Measurements from ENCODE around the gene PGS1. TPM values are rescaled to one million over a fixed set of nuclear protein-coding genes. Genes with fewer than 3 reads are reported as not detected.

Gene PGS1
- total RNA-seq, 1 experiment from 2014 or later: 25.7 TPM

DNA sequence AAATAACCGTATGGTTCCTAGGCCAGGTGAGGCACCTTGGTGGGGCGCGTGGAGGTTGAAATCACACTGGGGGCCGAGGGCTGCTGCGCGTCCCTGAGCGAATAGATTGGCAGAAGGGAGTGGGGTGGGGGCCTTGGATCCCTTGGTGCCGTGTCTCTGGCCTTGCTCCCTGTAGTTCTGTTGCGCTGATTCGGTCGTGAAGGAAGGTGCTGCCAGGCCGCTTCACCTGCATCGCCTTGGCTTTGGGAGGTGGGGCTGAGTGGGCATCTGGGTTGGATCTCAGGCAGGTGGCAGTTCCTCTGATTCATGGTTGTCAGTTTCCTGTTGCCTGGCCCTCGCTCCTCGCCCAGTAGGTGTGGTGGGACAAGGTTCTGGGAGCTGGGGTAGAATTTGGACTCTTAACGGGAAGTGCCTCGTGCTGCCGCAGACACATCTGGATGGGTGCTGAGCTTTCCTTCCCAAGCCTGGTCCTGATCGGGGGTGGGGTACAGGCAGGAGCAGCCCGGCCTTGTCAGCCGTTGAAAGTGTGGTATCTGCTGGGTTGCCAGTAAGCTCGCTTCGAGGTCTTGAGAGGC, 30.1 kb downstream of the PGS1 start:
- ChIA-PET CTCF (interaction anchor here (1.6 to 2.8 kb wide), 2 partner anchors 13 to 14 kb away, joined by 7 to 16 read pairs; no protein-coding TSS in a partner anchor), POLR2A (interaction anchor here (0.8 kb wide), 1 partner anchor 95 kb away, joined by 3 read pairs; no protein-coding TSS in a partner anchor)
- Mint-ChIP-seq H3K4me3 (ENCODE audit: unreplicated experiment) (no peak overlapping the region), H3K36me3 (ENCODE audit: insufficient read depth, unreplicated experiment) (peaks cover 24% of the 10 kb centered on the region), H3K27me3 (ENCODE audit: insufficient read depth, unreplicated experiment) (no peaks in the 10 kb centered on the region), H3K27ac (ENCODE audit: low read depth, unreplicated experiment) (peak overlapping the region; percentile 35), H3K4me1 (ENCODE audit: insufficient read depth, unreplicated experiment) (peaks cover 10% of the 10 kb centered on the region), H3K9me3 (ENCODE audit: unreplicated experiment) (no peaks in the 10 kb centered on the region)
- intact Hi-C loops (cut with micrococcal nuclease): no loop called here
- DNase-seq (ENCODE audit: unreplicated experiment): no peak
- BruUV-seq (replicated peaks): no TSS peak
- TF ChIP-seq, protein P1, sequence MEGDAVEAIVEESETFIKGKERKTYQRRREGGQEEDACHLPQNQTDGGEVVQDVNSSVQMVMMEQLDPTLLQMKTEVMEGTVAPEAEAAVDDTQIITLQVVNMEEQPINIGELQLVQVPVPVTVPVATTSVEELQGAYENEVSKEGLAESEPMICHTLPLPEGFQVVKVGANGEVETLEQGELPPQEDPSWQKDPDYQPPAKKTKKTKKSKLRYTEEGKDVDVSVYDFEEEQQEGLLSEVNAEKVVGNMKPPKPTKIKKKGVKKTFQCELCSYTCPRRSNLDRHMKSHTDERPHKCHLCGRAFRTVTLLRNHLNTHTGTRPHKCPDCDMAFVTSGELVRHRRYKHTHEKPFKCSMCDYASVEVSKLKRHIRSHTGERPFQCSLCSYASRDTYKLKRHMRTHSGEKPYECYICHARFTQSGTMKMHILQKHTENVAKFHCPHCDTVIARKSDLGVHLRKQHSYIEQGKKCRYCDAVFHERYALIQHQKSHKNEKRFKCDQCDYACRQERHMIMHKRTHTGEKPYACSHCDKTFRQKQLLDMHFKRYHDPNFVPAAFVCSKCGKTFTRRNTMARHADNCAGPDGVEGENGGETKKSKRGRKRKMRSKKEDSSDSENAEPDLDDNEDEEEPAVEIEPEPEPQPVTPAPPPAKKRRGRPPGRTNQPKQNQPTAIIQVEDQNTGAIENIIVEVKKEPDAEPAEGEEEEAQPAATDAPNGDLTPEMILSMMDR (IDR thresholded peaks at IDR 0.05; ENCODE audit: unreplicated experiment): no peak

DNA sequence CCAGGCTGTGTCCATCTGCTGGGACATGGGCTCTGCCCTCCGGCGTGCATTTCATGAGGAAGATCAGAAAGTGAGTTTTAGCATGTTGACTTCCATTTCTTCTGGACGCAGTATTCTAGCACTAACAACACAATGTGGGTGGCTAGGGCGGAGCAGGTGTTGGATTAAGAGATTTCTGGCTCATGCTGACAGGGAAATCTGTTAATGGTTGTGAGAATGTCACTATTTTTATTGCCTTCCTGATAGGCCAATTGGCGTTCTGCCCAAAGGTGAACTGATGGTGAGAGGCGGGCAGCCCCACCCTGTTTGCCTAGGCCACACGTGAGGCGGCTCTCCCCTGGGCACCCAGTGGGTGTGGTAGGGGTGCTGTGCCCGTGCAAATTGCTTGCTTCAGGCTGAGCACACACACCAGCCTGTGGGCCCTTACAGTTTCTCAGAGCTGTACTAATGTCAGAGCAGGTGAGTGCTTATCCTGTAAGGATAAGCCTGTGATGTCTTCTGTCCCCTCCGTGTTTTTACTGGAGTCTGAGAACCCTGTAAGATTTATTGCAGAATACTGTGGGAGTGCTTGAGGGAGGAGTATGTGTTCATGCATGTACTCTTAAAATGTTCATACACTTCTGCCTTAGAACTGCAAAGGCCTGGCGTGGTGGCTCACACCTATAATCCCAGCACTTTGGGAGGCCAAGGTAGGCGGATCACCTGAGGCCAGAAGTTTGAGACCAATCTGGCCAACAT, 30.9 kb downstream of the PGS1 start:
- CTCF ChIA-PET: interaction anchor here (0.6 to 2.8 kb wide), 2 partner anchors 13 to 172 kb away, joined by 4 to 16 read pairs; no protein-coding TSS in a partner anchor
- Mint-ChIP-seq H3K9me3 (ENCODE audit: unreplicated experiment) (no peaks in the 10 kb centered on the region), H3K36me3 (ENCODE audit: insufficient read depth, unreplicated experiment) (peaks cover 16% of the 10 kb centered on the region), H3K4me3 (ENCODE audit: unreplicated experiment) (no peak overlapping the region), H3K27ac (ENCODE audit: low read depth, unreplicated experiment) (no peak overlapping the region), H3K4me1 (ENCODE audit: insufficient read depth, unreplicated experiment) (peaks cover 10% of the 10 kb centered on the region), H3K27me3 (ENCODE audit: insufficient read depth, unreplicated experiment) (no peaks in the 10 kb centered on the region)
- TF ChIP-seq, protein P1 (IDR thresholded peaks at IDR 0.05; ENCODE audit: unreplicated experiment): no peak
- POLR2A ChIA-PET: no interaction called here
- peak; percentile 54 for DNase-seq (ENCODE audit: unreplicated experiment)
- no TSS peak for BruUV-seq (replicated peaks)
- intact Hi-C loops (cut with micrococcal nuclease): no loop called here

GRCh38 chr17:78411241-78411857, 32.9 kb downstream of the PGS1 start:
- DNase-seq (ENCODE audit: unreplicated experiment): no peak
- ChIA-PET POLR2A (no interaction called here), CTCF (interaction anchor here (0.7 to 2.8 kb wide), 4 partner anchors 11 to 160 kb away, joined by 3 to 16 read pairs (median 8); no protein-coding TSS in a partner anchor)
- TF ChIP-seq, protein P1 (IDR thresholded peaks at IDR 0.05; ENCODE audit: unreplicated experiment): no peak
- Mint-ChIP-seq H3K4me3 (ENCODE audit: unreplicated experiment) (no peak overlapping the region), H3K36me3 (ENCODE audit: insufficient read depth, unreplicated experiment) (no peaks in the 10 kb centered on the region), H3K27ac (ENCODE audit: low read depth, unreplicated experiment) (no peak overlapping the region), H3K27me3 (ENCODE audit: insufficient read depth, unreplicated experiment) (no peaks in the 10 kb centered on the region), H3K4me1 (ENCODE audit: insufficient read depth, unreplicated experiment) (peaks cover 10% of the 10 kb centered on the region), H3K9me3 (ENCODE audit: unreplicated experiment) (no peaks in the 10 kb centered on the region)
- intact Hi-C loops (cut with micrococcal nuclease): no loop called here
- BruUV-seq (replicated peaks): no TSS peak

GRCh38 chr17:78412403-78412802, 34.0 kb downstream of the PGS1 start:
- Mint-ChIP-seq H3K27me3 (ENCODE audit: insufficient read depth, unreplicated experiment) (no peaks in the 10 kb centered on the region), H3K36me3 (ENCODE audit: insufficient read depth, unreplicated experiment) (peaks cover 8% of the 10 kb centered on the region), H3K4me3 (ENCODE audit: unreplicated experiment) (no peak overlapping the region), H3K9me3 (ENCODE audit: unreplicated experiment) (no peaks in the 10 kb centered on the region), H3K27ac (ENCODE audit: low read depth, unreplicated experiment) (no peak overlapping the region), H3K4me1 (ENCODE audit: insufficient read depth, unreplicated experiment) (peaks cover 10% of the 10 kb centered on the region)
- ChIA-PET POLR2A (interaction anchor here (1.0 kb wide), 1 partner anchor 28 kb away, joined by 3 read pairs; no protein-coding TSS in a partner anchor), CTCF (interaction anchor here (0.5 to 2.0 kb wide), 6 partner anchors 10 to 161 kb away, joined by 3 to 9 read pairs (median 3); no protein-coding TSS in a partner anchor)
- no TSS peak for BruUV-seq (replicated peaks)
- peak; percentile 41 for DNase-seq (ENCODE audit: unreplicated experiment)
- intact Hi-C loops (cut with micrococcal nuclease): no loop called here
- TF ChIP-seq, protein P1 (IDR thresholded peaks at IDR 0.05; ENCODE audit: unreplicated experiment): peak; percentile 12
